Sigmoid colon (tissue), 7 donors: ENCODE measurements around the gene SPATA13. TPM values are rescaled to one million over a fixed set of nuclear protein-coding genes. Genes with fewer than 3 reads are reported as not detected.

Source experiments
- DNase-seq: peaks from one replicate; pipeline ENCODE4 v3.0.0-alpha.2; 2019
- H3K27ac ChIP-seq, 4 donors: fragments of 200-600 bp; sonication (generic); one replicate each; pipeline ENCODE4 v1.5.1; 2016 to 2019; ENCODE audit warnings: mild to moderate bottlenecking in 1 of 4
- H3K27me3 ChIP-seq, 3 donors: fragments of 200-600 bp; sonication (generic); one replicate each; pipeline ENCODE4 v1.5.1; 2019; ENCODE audit warnings: mild to moderate bottlenecking in 1 of 3
- H3K36me3 ChIP-seq, 4 donors: fragments of 200-600 bp; sonication (generic); one replicate each; pipeline ENCODE4 v1.5.1; 2016 to 2019
- H3K4me1 ChIP-seq, 4 donors: fragments of 200-600 bp; sonication (generic); one replicate each; pipeline ENCODE4 v1.5.1; 2017 to 2019
- H3K4me3 ChIP-seq, 4 donors: fragments of 200-600 bp; sonication (generic); one replicate each; pipeline ENCODE4 v1.5.1; 2017 to 2019; ENCODE audit warnings: mild to moderate bottlenecking in 2 of 4, moderate library complexity in 1 of 4
- H3K9me3 ChIP-seq, 4 donors: fragments of 200-600 bp in 3 of 4; sonication (generic) in 3 of 4; one replicate each; pipeline versions ENCODE4 v1.5.1 to v1.6.1; 2013 to 2019
- EP300 ChIP-seq, 4 donors: sonication (generic); formaldehyde crosslinking; IDR thresholded peaks; one replicate each; pipeline ENCODE4 v1.6.1; 2017; ENCODE audit warnings: antibody characterized with exemption in 4 of 4
- POLR2A ChIP-seq, 2 donors: fragments of 450-650 bp; IDR thresholded peaks; one replicate each; pipeline ENCODE4 v1.6.1; 2016; ENCODE audit warnings: antibody characterized with exemption in 2 of 2, mild to moderate bottlenecking in 2 of 2, moderate library complexity in 2 of 2
- POLR2AphosphoS5 ChIP-seq, 4 donors: sonication (generic); formaldehyde crosslinking; IDR thresholded peaks; one replicate each; pipeline ENCODE4 v1.6.1; 2017; ENCODE audit warnings: antibody characterized with exemption in 4 of 4
- WGBS, 2 donors: extraction: QIAGEN DNeasy Blood & Tissue Kit; methylation state at CpG; one replicate each; pipeline ENCODE4 v1.1.7; 2013; 5-methylcytosine and 5-hydroxymethylcytosine counted together
- intact Hi-C: fragments of 100-400 bp; cut with DNase I; formaldehyde crosslinking; loops from one replicate; pipeline ENCODE4 v1.15.1; 2023
- polyA plus RNA-seq, 3 donors: library from polyadenylated mRNA; stranded (reverse); fragments of 200-250 nt; gene quantifications; one replicate each; pipeline ENCODE4 v1.2.3, GENCODE V29; 2013
- total RNA-seq, 4 donors: library from RNA; depleted of rRNA; stranded (reverse); fragments of >200 nt; gene quantifications; one replicate each; pipeline ENCODE4 v1.1.0, GENCODE V29; 2016
- TF ChIP-seq, protein P1 (sequence below), 4 experiments: fragments of 450-650 bp in 3 of 4; fragments of 200-600 bp in 1 of 4; IDR thresholded peaks; one replicate each; pipeline ENCODE4 v1.5.1; 2016 to 2019; ENCODE audit warnings: antibody characterized with exemption in 4 of 4, mild to moderate bottlenecking in 3 of 4, moderate library complexity in 2 of 4
- donor health status: healthy with polysubstance abuse.
- donor health status: Bipolar disorder and iron deficiency.
- donor health status: healthy.

Gene SPATA13
- total and polyA plus RNA-seq, 7 donors = 15.6 to 29.4 (median 18.1) TPM

DNA sequence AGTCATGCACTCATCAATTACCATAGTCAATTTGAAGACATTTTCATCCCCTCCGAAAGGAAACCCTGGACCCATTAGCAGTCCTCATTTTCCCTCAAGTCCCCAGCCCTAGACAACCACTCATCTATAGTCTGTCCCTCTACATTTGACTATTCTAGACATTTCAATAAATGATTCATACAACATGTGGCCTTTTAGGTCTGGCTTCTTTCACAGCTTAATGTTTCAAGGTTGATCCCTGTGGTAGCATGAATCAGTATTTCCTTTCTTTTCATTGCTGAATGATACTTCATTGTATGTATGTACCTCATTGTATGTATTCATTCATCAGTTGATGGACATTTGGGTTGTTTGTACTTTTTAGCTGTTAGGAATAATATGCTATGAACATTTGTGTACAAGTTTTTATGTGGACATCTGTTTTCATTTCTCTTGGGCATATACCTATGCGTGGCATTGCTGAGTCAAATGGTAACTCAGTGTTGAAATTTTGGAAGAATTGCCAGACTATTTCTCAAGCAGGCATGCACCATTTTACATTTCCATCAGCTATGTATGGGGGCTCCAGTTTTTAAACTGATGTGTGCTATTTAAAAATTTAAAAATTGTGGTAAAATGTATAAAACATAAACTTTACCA, 18.4 kb downstream of the SPATA13 start:
- WGBS, 2 donors = 73 to 90% methylated on average over 2 of the region's 2 CpGs

DNA sequence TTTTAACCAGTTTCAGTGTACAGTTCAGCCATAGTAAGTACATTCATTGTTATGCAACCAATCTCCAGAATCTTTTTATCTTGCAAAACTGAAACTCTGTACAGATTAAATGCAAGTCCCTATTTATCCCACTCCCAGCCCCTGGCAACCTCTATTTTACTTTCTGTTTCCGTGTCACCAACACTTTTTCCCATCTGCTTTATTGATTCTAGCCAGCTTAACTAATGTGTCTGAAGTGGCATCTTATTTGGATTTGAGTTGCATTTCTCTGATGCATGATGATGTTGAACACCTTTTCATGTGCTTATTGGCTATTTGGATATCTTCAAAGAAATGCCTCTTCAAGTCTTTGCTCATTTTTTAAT, 18.9 kb downstream of the SPATA13 start:
- Histone ChIP-seq H3K27ac (no peak overlapping the region), H3K4me1 (peaks cover 0 to 16% (median 5%) of the 10 kb centered on the region in 4 donors), H3K4me3 (no peak overlapping the region), H3K9me3 (no peaks in the 10 kb centered on the region), H3K27me3 (no peaks in the 10 kb centered on the region), H3K36me3 (no peaks in the 10 kb centered on the region)
- intact Hi-C loops = no loop called here
- no peak for DNase-seq
- 39 to 59% methylated on average over 1 of the region's 1 CpG for WGBS, 2 donors
- TF ChIP-seq POLR2A (IDR thresholded peaks at IDR 0.05) (no peak), EP300 (IDR thresholded peaks at IDR 0.05) (no peak), POLR2AphosphoS5 (IDR thresholded peaks at IDR 0.05) (no peak)
- TF ChIP-seq, protein P1, sequence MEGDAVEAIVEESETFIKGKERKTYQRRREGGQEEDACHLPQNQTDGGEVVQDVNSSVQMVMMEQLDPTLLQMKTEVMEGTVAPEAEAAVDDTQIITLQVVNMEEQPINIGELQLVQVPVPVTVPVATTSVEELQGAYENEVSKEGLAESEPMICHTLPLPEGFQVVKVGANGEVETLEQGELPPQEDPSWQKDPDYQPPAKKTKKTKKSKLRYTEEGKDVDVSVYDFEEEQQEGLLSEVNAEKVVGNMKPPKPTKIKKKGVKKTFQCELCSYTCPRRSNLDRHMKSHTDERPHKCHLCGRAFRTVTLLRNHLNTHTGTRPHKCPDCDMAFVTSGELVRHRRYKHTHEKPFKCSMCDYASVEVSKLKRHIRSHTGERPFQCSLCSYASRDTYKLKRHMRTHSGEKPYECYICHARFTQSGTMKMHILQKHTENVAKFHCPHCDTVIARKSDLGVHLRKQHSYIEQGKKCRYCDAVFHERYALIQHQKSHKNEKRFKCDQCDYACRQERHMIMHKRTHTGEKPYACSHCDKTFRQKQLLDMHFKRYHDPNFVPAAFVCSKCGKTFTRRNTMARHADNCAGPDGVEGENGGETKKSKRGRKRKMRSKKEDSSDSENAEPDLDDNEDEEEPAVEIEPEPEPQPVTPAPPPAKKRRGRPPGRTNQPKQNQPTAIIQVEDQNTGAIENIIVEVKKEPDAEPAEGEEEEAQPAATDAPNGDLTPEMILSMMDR (IDR thresholded peaks at IDR 0.05) = no peak

More for the DNA sequence above, 18.4 kb downstream of the SPATA13 start:
- intact Hi-C loops = no loop called here
- no peaks in the 10 kb centered on the region for H3K9me3 ChIP-seq
- H3K27ac ChIP-seq = no peak overlapping the region
- no peaks in the 10 kb centered on the region for H3K27me3 ChIP-seq
- no peak for DNase-seq
- peaks cover 0 to 16% (median 5%) of the 10 kb centered on the region in 4 donors for H3K4me1 ChIP-seq
- H3K36me3 ChIP-seq = no peaks in the 10 kb centered on the region
- TF ChIP-seq, protein P1 (IDR thresholded peaks at IDR 0.05) = no peak
- TF ChIP-seq POLR2AphosphoS5 (IDR thresholded peaks at IDR 0.05) (no peak), EP300 (IDR thresholded peaks at IDR 0.05) (no peak), POLR2A (IDR thresholded peaks at IDR 0.05) (no peak)
- no peak overlapping the region for H3K4me3 ChIP-seq

DNA sequence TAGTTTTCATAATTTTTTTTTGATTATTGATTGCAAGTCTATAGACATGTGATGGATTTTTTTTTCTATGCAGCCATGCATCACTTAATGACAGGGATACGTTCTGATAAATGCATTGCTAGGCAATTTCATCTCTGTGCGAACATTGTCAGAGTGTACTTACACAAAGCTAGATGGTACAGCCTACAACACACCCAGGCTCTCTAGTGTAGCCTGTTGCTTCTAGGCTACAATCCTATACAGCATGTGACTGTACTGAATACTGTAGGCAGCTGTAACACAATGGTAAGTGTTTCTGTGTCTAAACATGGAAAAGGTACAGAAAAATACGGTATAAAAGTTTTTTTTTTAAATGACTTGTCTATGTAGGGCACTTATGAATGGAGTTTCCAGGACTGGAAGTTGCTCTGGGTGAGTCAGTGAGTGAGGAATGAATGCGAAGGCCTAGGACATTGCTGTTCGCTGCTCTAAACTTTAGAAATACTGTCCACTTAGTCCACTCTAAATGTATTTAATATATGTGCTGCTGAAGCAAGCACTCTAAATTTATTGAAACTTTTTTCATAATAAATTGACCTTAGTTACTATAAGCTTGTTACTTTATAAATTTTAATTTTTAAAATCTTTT, 20.3 kb downstream of the SPATA13 start:
- H3K4me1 ChIP-seq = peaks cover 0 to 17% (median 3%) of the 10 kb centered on the region in 4 donors
- no peak overlapping the region for H3K27ac ChIP-seq
- no peak overlapping the region for H3K4me3 ChIP-seq
- TF ChIP-seq EP300 (IDR thresholded peaks at IDR 0.05) = no peak
- TF ChIP-seq, protein P1 (IDR thresholded peaks at IDR 0.05) = no peak
- TF ChIP-seq POLR2AphosphoS5 (IDR thresholded peaks at IDR 0.05) = no peak
- TF ChIP-seq POLR2A (IDR thresholded peaks at IDR 0.05) = no peak
- no peak for DNase-seq
- 60 to 84% methylated on average over 5 of the region's 5 CpGs for WGBS, 2 donors
- no peaks in the 10 kb centered on the region for H3K36me3 ChIP-seq
- intact Hi-C loops = no loop called here
- no peaks in the 10 kb centered on the region for H3K27me3 ChIP-seq
- no peaks in the 10 kb centered on the region for H3K9me3 ChIP-seq

DNA sequence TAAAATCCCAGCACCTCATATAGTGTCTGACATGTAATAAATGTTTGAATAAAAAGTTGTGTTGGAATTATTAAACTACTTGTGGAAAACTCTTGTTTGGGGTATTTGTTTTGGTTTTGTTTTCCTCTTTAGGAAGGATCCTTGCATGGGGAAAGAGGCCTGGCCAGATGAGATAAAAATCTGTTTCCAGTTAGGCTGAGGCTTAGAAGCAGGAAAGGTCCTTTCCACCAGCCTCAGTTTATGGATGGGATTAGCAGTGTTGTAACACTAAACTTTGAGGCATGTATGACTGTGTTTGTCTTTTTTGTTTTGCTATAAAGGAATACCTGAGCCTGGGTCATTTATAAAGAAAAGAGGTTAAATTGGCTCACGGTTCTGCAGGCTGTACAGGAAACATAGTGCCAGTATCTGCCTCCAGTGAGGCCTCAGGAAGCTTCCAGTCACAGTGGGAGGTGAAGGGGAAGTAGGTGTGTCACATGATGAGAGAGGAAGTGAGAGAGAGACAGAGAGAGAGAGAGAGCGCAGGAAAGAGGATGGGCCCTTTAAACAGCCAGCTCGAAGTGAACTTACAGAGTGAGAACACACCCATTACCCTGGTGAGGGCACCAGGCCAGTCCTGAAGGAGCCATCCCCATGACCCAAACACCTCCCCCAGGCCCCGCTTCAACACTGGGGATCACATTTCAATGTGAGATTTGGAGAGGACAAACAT, 21.6 kb downstream of the SPATA13 start:
- H3K4me1 ChIP-seq = peaks cover 0 to 7% (median 0%) of the 10 kb centered on the region in 4 donors
- no peak overlapping the region for H3K4me3 ChIP-seq
- TF ChIP-seq, protein P1 (IDR thresholded peaks at IDR 0.05) = no peak
- TF ChIP-seq EP300 (IDR thresholded peaks at IDR 0.05) = no peak
- TF ChIP-seq POLR2A (IDR thresholded peaks at IDR 0.05) = no peak
- no peak for TF ChIP-seq POLR2AphosphoS5 (IDR thresholded peaks at IDR 0.05)
- H3K36me3 ChIP-seq = no peaks in the 10 kb centered on the region
- H3K27ac ChIP-seq = no peak overlapping the region
- H3K9me3 ChIP-seq = no peaks in the 10 kb centered on the region
- DNase-seq = no peak
- 58 to 73% methylated on average over 4 of the region's 4 CpGs for WGBS, 2 donors
- intact Hi-C loops = no loop called here
- H3K27me3 ChIP-seq = no peaks in the 10 kb centered on the region
